Neural progenitor cell (in vitro differentiated cells): ENCODE data around the gene MAPK10. TPM values are rescaled to one million over a fixed set of nuclear protein-coding genes. Genes with fewer than 3 reads are reported as not detected.

Experiments used
- DNase-seq: peaks from one replicate; pipeline ENCODE4 v3.0.0-alpha.2; 2016; ENCODE audit warnings: low spot score
- H2AFZ ChIP-seq: fragments of 200-600 bp; sonication (generic); replicated peaks from 2 replicates; pipeline ENCODE4 v1.6.1; 2016; ENCODE audit warnings: antibody characterized with exemption
- H3F3A ChIP-seq: fragments of 200-600 bp; sonication (generic); 2 replicates; pipeline ENCODE4 v1.6.1; 2016; ENCODE audit warnings: antibody characterized with exemption, low read depth
- H3K27ac ChIP-seq: fragments of 200-600 bp; sonication (generic); 2 replicates; pipeline ENCODE4 v1.5.1; 2016; ENCODE audit warnings: mild to moderate bottlenecking
- H3K27me3 ChIP-seq: fragments of 200-600 bp; sonication (generic); 2 replicates; pipeline ENCODE4 v1.6.1; 2016; ENCODE audit warnings: mild to moderate bottlenecking, moderate library complexity
- H3K36me3 ChIP-seq: fragments of 200-600 bp; sonication (generic); 2 replicates; pipeline ENCODE4 v1.5.1; 2016
- H3K4me1 ChIP-seq: fragments of 200-600 bp; sonication (generic); 2 replicates; pipeline ENCODE4 v1.6.1; 2016; ENCODE audit warnings: mixed run types
- H3K4me2 ChIP-seq: fragments of 200-600 bp; sonication (generic); 2 replicates; pipeline ENCODE4 v1.6.1; 2016
- H3K4me3 ChIP-seq: fragments of 200-600 bp; sonication (generic); 2 replicates; pipeline ENCODE4 v1.5.1; 2016
- H3K79me2 ChIP-seq: fragments of 200-600 bp; sonication (generic); 2 replicates; pipeline ENCODE4 v1.6.1; 2016; ENCODE audit warnings: low read depth
- H3K9ac ChIP-seq: fragments of 200-600 bp; sonication (generic); 2 replicates; pipeline ENCODE4 v1.6.1; 2016
- H3K9me3 ChIP-seq: fragments of 200-600 bp; sonication (generic); 2 replicates; pipeline ENCODE4 v1.5.1; 2016; ENCODE audit warnings: low read depth
- H4K20me1 ChIP-seq: fragments of 200-600 bp; sonication (generic); 2 replicates; pipeline ENCODE4 v1.6.1; 2016; ENCODE audit warnings: low read depth
- H3K27ac Mint-ChIP-seq: 3 replicates; pipeline ENCODE4 v1.8.0; 2021; ENCODE audit warnings: mixed read lengths
- H3K27me3 Mint-ChIP-seq: 2 replicates; pipeline ENCODE4 v1.8.0; 2022; ENCODE audit warnings: low read depth, mild to moderate bottlenecking, inconsistent platforms, moderate library complexity, mixed read lengths; ENCODE audit not compliant: insufficient read depth
- H3K36me3 Mint-ChIP-seq: 3 replicates; pipeline ENCODE4 v1.8.0; 2021; ENCODE audit warnings: mixed read lengths
- H3K4me1 Mint-ChIP-seq: 3 replicates; pipeline ENCODE4 v1.8.0; 2021; ENCODE audit warnings: mixed read lengths
- H3K4me3 Mint-ChIP-seq: 3 replicates; pipeline ENCODE4 v1.8.0; 2021; ENCODE audit warnings: mild to moderate bottlenecking, moderate library complexity, mixed read lengths
- H3K9me3 Mint-ChIP-seq: 3 replicates; pipeline ENCODE4 v1.8.0; 2020; ENCODE audit warnings: mixed read lengths
- EZH2 ChIP-seq: fragments of 200-600 bp; sonication (generic); IDR thresholded peaks from 2 replicates; pipeline ENCODE4 v1.6.1; 2017; ENCODE audit warnings: antibody characterized with exemption, mild to moderate bottlenecking, moderate library complexity
- EZH2phosphoT487 ChIP-seq: fragments of 200-600 bp; sonication (generic); IDR thresholded peaks from 2 replicates; pipeline ENCODE4 v1.6.1; 2017; ENCODE audit warnings: antibody characterized with exemption
- total RNA-seq: library from RNA; depleted of rRNA; stranded (reverse); fragments of >200 nt; gene quantifications from 2 replicates; pipeline ENCODE4 v1.2.3, GENCODE V29; 2015; ENCODE audit warnings: low replicate concordance
- TF ChIP-seq, protein P1 (sequence below): fragments of 200-600 bp; sonication (generic); IDR thresholded peaks from 2 replicates; pipeline ENCODE4 v1.5.1; 2017; ENCODE audit warnings: antibody characterized with exemption, mild to moderate bottlenecking

The MAPK10 gene
- total RNA-seq, 1 donor from 2014 or later: 383 TPM

- H3K27ac Mint-ChIP-seq: no peak overlapping the region
- peaks cover 15% of the 10 kb centered on the region for H3K36me3 ChIP-seq
- peaks cover 17% of the 10 kb centered on the region for H4K20me1 ChIP-seq
- no peaks in the 10 kb centered on the region for H3K27me3 Mint-ChIP-seq
- H3K4me1 ChIP-seq: peaks cover 18% of the 10 kb centered on the region
- no peaks in the 10 kb centered on the region for H3K9me3 ChIP-seq
- peaks cover 92% of the 10 kb centered on the region for H3K79me2 ChIP-seq
- peaks cover 47% of the 10 kb centered on the region for H3K9me3 Mint-ChIP-seq
- peaks cover 49% of the 10 kb centered on the region for H3K36me3 Mint-ChIP-seq
- no peak overlapping the region for H3K27ac ChIP-seq
- H3K4me3 Mint-ChIP-seq: no peak overlapping the region
- no peak overlapping the region for H3K4me2 ChIP-seq
- no peak for DNase-seq
- no peak overlapping the region for H3K9ac ChIP-seq
- peaks cover 14% of the 10 kb centered on the region for H3F3A ChIP-seq
- no peak overlapping the region for H2AFZ ChIP-seq
- no peaks in the 10 kb centered on the region for H3K27me3 ChIP-seq
- H3K4me3 ChIP-seq: no peak overlapping the region
- TF ChIP-seq EZH2phosphoT487: no peak
- TF ChIP-seq, protein P1, sequence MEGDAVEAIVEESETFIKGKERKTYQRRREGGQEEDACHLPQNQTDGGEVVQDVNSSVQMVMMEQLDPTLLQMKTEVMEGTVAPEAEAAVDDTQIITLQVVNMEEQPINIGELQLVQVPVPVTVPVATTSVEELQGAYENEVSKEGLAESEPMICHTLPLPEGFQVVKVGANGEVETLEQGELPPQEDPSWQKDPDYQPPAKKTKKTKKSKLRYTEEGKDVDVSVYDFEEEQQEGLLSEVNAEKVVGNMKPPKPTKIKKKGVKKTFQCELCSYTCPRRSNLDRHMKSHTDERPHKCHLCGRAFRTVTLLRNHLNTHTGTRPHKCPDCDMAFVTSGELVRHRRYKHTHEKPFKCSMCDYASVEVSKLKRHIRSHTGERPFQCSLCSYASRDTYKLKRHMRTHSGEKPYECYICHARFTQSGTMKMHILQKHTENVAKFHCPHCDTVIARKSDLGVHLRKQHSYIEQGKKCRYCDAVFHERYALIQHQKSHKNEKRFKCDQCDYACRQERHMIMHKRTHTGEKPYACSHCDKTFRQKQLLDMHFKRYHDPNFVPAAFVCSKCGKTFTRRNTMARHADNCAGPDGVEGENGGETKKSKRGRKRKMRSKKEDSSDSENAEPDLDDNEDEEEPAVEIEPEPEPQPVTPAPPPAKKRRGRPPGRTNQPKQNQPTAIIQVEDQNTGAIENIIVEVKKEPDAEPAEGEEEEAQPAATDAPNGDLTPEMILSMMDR: no peak
- TF ChIP-seq EZH2: no peak
- peaks cover 7% of the 10 kb centered on the region for H3K4me1 Mint-ChIP-seq
Observed at GRCh38 chr4:86300516-86300915, 59.3 kb downstream of the MAPK10 start.

GRCh38 chr4:86296865-86297264 lies 63.0 kb downstream of the MAPK10 start:
- H3K27me3 Mint-ChIP-seq: no peaks in the 10 kb centered on the region
- Histone ChIP-seq H3K9ac (no peak overlapping the region), H3K27me3 (no peaks in the 10 kb centered on the region), H2AFZ (no peak overlapping the region), H3K79me2 (peaks cover 94% of the 10 kb centered on the region), H3K36me3 (no peaks in the 10 kb centered on the region), H3K9me3 (no peaks in the 10 kb centered on the region), H3K27ac (no peak overlapping the region), H3K4me1 (peaks cover 24% of the 10 kb centered on the region), H3F3A (peaks cover 4% of the 10 kb centered on the region), H3K4me3 (no peak overlapping the region), H3K4me2 (no peak overlapping the region), H4K20me1 (peaks cover 15% of the 10 kb centered on the region)
- TF ChIP-seq, protein P1: no peak
- TF ChIP-seq EZH2: no peak
- no peak for TF ChIP-seq EZH2phosphoT487
- H3K9me3 Mint-ChIP-seq: peaks cover 24% of the 10 kb centered on the region
- no peak overlapping the region for H3K27ac Mint-ChIP-seq
- H3K36me3 Mint-ChIP-seq: peaks cover 48% of the 10 kb centered on the region
- no peak overlapping the region for H3K4me3 Mint-ChIP-seq
- H3K4me1 Mint-ChIP-seq: peaks cover 4% of the 10 kb centered on the region
- DNase-seq: no peak

- TF ChIP-seq EZH2phosphoT487: no peak
- TF ChIP-seq, protein P1: no peak
- no peak for TF ChIP-seq EZH2
- no peaks in the 10 kb centered on the region for H3K27me3 Mint-ChIP-seq
- no peaks in the 10 kb centered on the region for H3K27me3 ChIP-seq
- peak overlapping the region; percentile 23 for H3K27ac ChIP-seq
- H3K9me3 ChIP-seq: no peaks in the 10 kb centered on the region
- H3K4me3 Mint-ChIP-seq: no peak overlapping the region
- no peak overlapping the region for H3K4me2 ChIP-seq
- peaks cover 9% of the 10 kb centered on the region for H4K20me1 ChIP-seq
- no peak overlapping the region for H2AFZ ChIP-seq
- no peak for DNase-seq
- no peak overlapping the region for H3K9ac ChIP-seq
- H3K36me3 Mint-ChIP-seq: peaks cover 37% of the 10 kb centered on the region
- H3K9me3 Mint-ChIP-seq: peaks cover 10% of the 10 kb centered on the region
- peaks cover 4% of the 10 kb centered on the region for H3K4me1 Mint-ChIP-seq
- H3F3A ChIP-seq: peaks cover 7% of the 10 kb centered on the region
- peaks cover 24% of the 10 kb centered on the region for H3K4me1 ChIP-seq
- H3K27ac Mint-ChIP-seq: no peak overlapping the region
- no peak overlapping the region for H3K4me3 ChIP-seq
- H3K36me3 ChIP-seq: no peaks in the 10 kb centered on the region
- peaks cover 93% of the 10 kb centered on the region for H3K79me2 ChIP-seq
Observed at GRCh38 chr4:86294883-86295282, 65.0 kb downstream of the MAPK10 start.
